Activated CD4-positive, alpha-beta T cell treated with anti-CD3 and anti-CD28 coated beads, Interleukin-2, amount 50 U/mL, for 16 hours (primary cell): ENCODE measurements around the gene NUBPL.
"Not testable (repeated sequence)": the region's sequence is repeated elsewhere in the genome, so short reads cannot be mapped to it uniquely, and the experiment has no call there.

ENCODE experiments used
- DNase-seq: peaks from one replicate; pipeline ENCODE4 v3.0.0-alpha.2; 2020

Gene NUBPL

GRCh38 chr14:31884776-31885379, 323.7 kb downstream of the NUBPL start:
- no peak for DNase-seq

GRCh38 chr14:31886156-31886835, 325.1 kb downstream of the NUBPL start:
- no peak for DNase-seq

GRCh38 chr14:31887929-31888580, 326.9 kb downstream of the NUBPL start:
- DNase-seq, result no peak

- DNase-seq, result no peak
These were observed 328.1 kb downstream of the NUBPL start for GRCh38 chr14:31889297-31889696.

GRCh38 chr14:31890202-31890601, 329.0 kb downstream of the NUBPL start:
- not testable (repeated sequence) for DNase-seq

- no peak for DNase-seq
These were observed 332.1 kb downstream of the NUBPL start for GRCh38 chr14:31893221-31893757.

GRCh38 chr14:31894351-31894750, 333.1 kb downstream of the NUBPL start:
- DNase-seq, result no peak

GRCh38 chr14:31895206-31895605, 334.0 kb downstream of the NUBPL start:
- no peak for DNase-seq

GRCh38 chr14:31895646-31896045, 334.4 kb downstream of the NUBPL start:
- no peak for DNase-seq

- DNase-seq, result no peak
These were observed 336.5 kb downstream of the NUBPL start for GRCh38 chr14:31897581-31898186.

- DNase-seq, result no peak
These were observed 337.8 kb downstream of the NUBPL start for GRCh38 chr14:31898838-31899528.

- DNase-seq, result no peak
These were observed 340.8 kb downstream of the NUBPL start for GRCh38 chr14:31902002-31902401.

GRCh38 chr14:31902945-31903646, 341.9 kb downstream of the NUBPL start:
- DNase-seq, result no peak

GRCh38 chr14:31909977-31910376, 348.8 kb downstream of the NUBPL start:
- DNase-seq, result no peak
